H9 (cell line): ENCODE data around the gene POC1B. TPM values are rescaled to one million over a fixed set of nuclear protein-coding genes. Genes with fewer than 3 reads are reported as not detected.

ENCODE experiments used
- DNase-seq: peaks from one replicate; pipeline ENCODE4 v3.0.0-alpha.2; 2017
- H2AFZ ChIP-seq: one replicate; pipeline ENCODE4 v1.6.1; 2013; ENCODE audit warnings: mild to moderate bottlenecking, low read length, control low read depth, moderate library complexity
- H2AK5ac ChIP-seq: 2 replicates; pipeline ENCODE4 v1.6.1; 2013; ENCODE audit warnings: low read length, control low read depth, mixed read lengths; ENCODE audit not compliant: insufficient read length
- H2BK120ac ChIP-seq: one replicate; pipeline ENCODE4 v1.6.1; 2013; ENCODE audit warnings: low read depth, mild to moderate bottlenecking, low read length, control low read depth, inconsistent platforms; ENCODE audit not compliant: poor library complexity, severe bottlenecking
- H2BK12ac ChIP-seq: 2 replicates; pipeline ENCODE4 v1.6.1; 2013; ENCODE audit warnings: low read length, control low read depth, mixed read lengths, low read depth; ENCODE audit not compliant: insufficient read length
- H2BK15ac ChIP-seq: 2 replicates; pipeline ENCODE4 v1.6.1; 2013; ENCODE audit warnings: low read depth, low read length, control low read depth
- H2BK20ac ChIP-seq: one replicate; pipeline ENCODE4 v1.6.1; 2013; ENCODE audit warnings: low read depth, mild to moderate bottlenecking, low read length, control low read depth, inconsistent platforms; ENCODE audit not compliant: poor library complexity, severe bottlenecking
- H2BK5ac ChIP-seq: 2 replicates; pipeline ENCODE4 v1.6.1; 2013; ENCODE audit warnings: low read length, control low read depth, mixed read lengths; ENCODE audit not compliant: insufficient read length
- H3K14ac ChIP-seq: 2 replicates; pipeline ENCODE4 v1.6.1; 2013; ENCODE audit warnings: low read length, control low read depth; ENCODE audit not compliant: insufficient read depth
- H3K18ac ChIP-seq: 2 replicates; pipeline ENCODE4 v1.6.1; 2013; ENCODE audit warnings: low read depth, mild to moderate bottlenecking, mixed read lengths, low read length, control low read depth; ENCODE audit not compliant: insufficient read length
- H3K23ac ChIP-seq: 2 replicates; pipeline ENCODE4 v1.6.1; 2013; ENCODE audit warnings: low read length, control low read depth, mixed read lengths, low read depth; ENCODE audit not compliant: insufficient read length
- H3K23me2 ChIP-seq: 2 replicates; pipeline ENCODE4 v1.6.1; 2013; ENCODE audit warnings: low read depth, mild to moderate bottlenecking, mixed read lengths, low read length, control low read depth; ENCODE audit not compliant: insufficient read length, poor library complexity, severe bottlenecking
- H3K27ac ChIP-seq: 2 replicates; pipeline ENCODE4 v1.5.1; 2013; ENCODE audit warnings: low read length, control low read depth, mixed read lengths, low read depth; ENCODE audit not compliant: insufficient read length
- H3K27me3 ChIP-seq: 2 replicates; pipeline ENCODE4 v1.6.1; 2013; ENCODE audit warnings: low read length, control low read depth, inconsistent platforms; ENCODE audit not compliant: insufficient read depth
- H3K4ac ChIP-seq: 2 replicates; pipeline ENCODE4 v1.6.1; 2013; ENCODE audit warnings: low read depth, mild to moderate bottlenecking, control low read depth, inconsistent platforms, low read length, moderate library complexity
- H3K4me1 ChIP-seq: 2 replicates; pipeline ENCODE4 v1.6.1; 2013; ENCODE audit warnings: low read length, control low read depth, inconsistent platforms; ENCODE audit not compliant: insufficient read depth
- H3K4me2 ChIP-seq: 2 replicates; pipeline ENCODE4 v1.6.1; 2013; ENCODE audit warnings: low read length, control low read depth, mixed read lengths; ENCODE audit not compliant: insufficient read length, insufficient read depth
- H3K56ac ChIP-seq: 2 replicates; pipeline ENCODE4 v1.6.1; 2013; ENCODE audit warnings: low read depth, mild to moderate bottlenecking, mixed read lengths, low read length, control low read depth; ENCODE audit not compliant: insufficient read length
- H3K79me1 ChIP-seq: 2 replicates; pipeline ENCODE4 v1.6.1; 2013; ENCODE audit warnings: low read depth, mild to moderate bottlenecking, moderate library complexity, low read length, control low read depth, inconsistent platforms; ENCODE audit not compliant: insufficient read depth, poor library complexity, severe bottlenecking
- H3K79me2 ChIP-seq: 2 replicates; pipeline ENCODE4 v1.6.1; 2013; ENCODE audit warnings: low read length, control low read depth, inconsistent platforms; ENCODE audit not compliant: insufficient read depth
- H3K9ac ChIP-seq: 2 replicates; pipeline ENCODE4 v1.6.1; 2013; ENCODE audit warnings: low read length, control low read depth, mixed read lengths; ENCODE audit not compliant: insufficient read length; ENCODE audit errors: extremely low read depth
- H3K9me3 ChIP-seq: one replicate; pipeline ENCODE4 v1.6.1; 2013; ENCODE audit warnings: low read depth, low read length, inconsistent platforms; ENCODE audit not compliant: control insufficient read depth
- H3T11ph ChIP-seq: one replicate; pipeline ENCODE4 v1.6.1; 2013; ENCODE audit warnings: mild to moderate bottlenecking, low read length, control low read depth, inconsistent platforms
- H4K20me1 ChIP-seq: one replicate; pipeline ENCODE4 v1.6.1; 2013; ENCODE audit not compliant: control insufficient read depth, insufficient read length, insufficient read depth
- H4K5ac ChIP-seq: 2 replicates; pipeline ENCODE4 v1.6.1; 2013; ENCODE audit warnings: low read depth, mild to moderate bottlenecking, mixed read lengths, low read length, control low read depth; ENCODE audit not compliant: insufficient read length
- H4K8ac ChIP-seq: replicated peaks from 2 replicates; pipeline ENCODE4 v1.6.1; 2013; ENCODE audit warnings: low read length, control low read depth, mixed read lengths, low read depth; ENCODE audit not compliant: insufficient read length
- H4K91ac ChIP-seq: 2 replicates; pipeline ENCODE4 v1.6.1; 2013; ENCODE audit warnings: low read depth, mild to moderate bottlenecking, moderate library complexity, mixed read lengths, low read length, control low read depth; ENCODE audit not compliant: insufficient read length
- H3K27ac Mint-ChIP-seq, 3 experiments: 2 replicates in 2 of 3; 3 replicates in 1 of 3; pipeline ENCODE4 v1.8.0; 2020 to 2021; ENCODE audit warnings: mixed read lengths in 3 of 3, mild to moderate bottlenecking in 1 of 3, moderate library complexity in 1 of 3
- H3K27me3 Mint-ChIP-seq: 2 replicates; pipeline ENCODE4 v1.8.0; 2021; ENCODE audit warnings: low read depth, mild to moderate bottlenecking, moderate library complexity, mixed read lengths
- H3K36me3 Mint-ChIP-seq, 3 experiments: 2 replicates in 2 of 3; 3 replicates in 1 of 3; pipeline ENCODE4 v1.8.0; 2020 to 2021; ENCODE audit warnings: low read depth in 3 of 3, mixed read lengths in 3 of 3; ENCODE audit not compliant: insufficient read depth in 1 of 3
- H3K4me1 Mint-ChIP-seq, 2 experiments: 2 replicates each; pipeline ENCODE4 v1.8.0; 2020; ENCODE audit warnings: mixed read lengths in 2 of 2
- H3K4me3 Mint-ChIP-seq, 2 experiments: 2 replicates in 1 of 2; 3 replicates in 1 of 2; pipeline ENCODE4 v1.8.0; 2020 to 2021; ENCODE audit warnings: mild to moderate bottlenecking in 2 of 2, mixed read lengths in 2 of 2, moderate library complexity in 1 of 2
- H3K9me3 Mint-ChIP-seq, 2 experiments: 2 replicates in 1 of 2; 3 replicates in 1 of 2; pipeline ENCODE4 v1.8.0; 2020; ENCODE audit warnings: mild to moderate bottlenecking in 2 of 2, mixed read lengths in 2 of 2, moderate library complexity in 1 of 2
- CTCF ChIP-seq: fragments of 200-600 bp; sonication (generic); conservative IDR thresholded peaks from 3 replicates; pipeline ENCODE4 v1.8.0; 2021; ENCODE audit warnings: antibody characterized with exemption, mild to moderate bottlenecking
- WGBS: extraction: QIAGEN DNeasy Blood & Tissue Kit; methylation state at CpG from one replicate; pipeline ENCODE4 v1.1.7; 2013; ENCODE audit warnings: missing lambda C conversion rate, low lambda C conversion rate, mixed read lengths; ENCODE audit not compliant: insufficient read length; ENCODE audit errors: extremely low coverage; 5-methylcytosine and 5-hydroxymethylcytosine counted together
- total RNA-seq: library from RNA; stranded (reverse); gene quantifications from 2 replicates; pipeline ENCODE4 v1.2.1, GENCODE V29; 2021

POC1B gene
- total RNA-seq, 1 experiment from 2014 or later = 12.5 TPM

GRCh38 chr12:89386138-89386537 lies 139.7 kb downstream of the POC1B start:
- no peak overlapping the region for H4K5ac ChIP-seq
- Mint-ChIP-seq H3K4me3 (no peak overlapping the region), H3K27ac (no peak overlapping the region), H3K36me3 (no peaks in the 10 kb centered on the region), H3K4me1 (peaks cover 29 to 31% of the 10 kb centered on the region in 2 experiments), H3K27me3 (no peaks in the 10 kb centered on the region), H3K9me3 (no peaks in the 10 kb centered on the region)
- no peak overlapping the region for H3T11ph ChIP-seq
- H3K9me3 ChIP-seq = no peaks in the 10 kb centered on the region
- H2AK5ac ChIP-seq = no peak overlapping the region
- H3K4me2 ChIP-seq = no peak overlapping the region
- H3K27ac ChIP-seq = no peak overlapping the region
- peaks cover 11% of the 10 kb centered on the region; the same call in 1 of the 2 replicates for H3K4me1 ChIP-seq
- no peak overlapping the region for H2BK5ac ChIP-seq
- no peak for TF ChIP-seq CTCF
- H2BK15ac ChIP-seq = no peak overlapping the region
- no peak overlapping the region for H2BK20ac ChIP-seq
- no CpG with 5 or more reads among the region's 3 CpGs for WGBS
- no peak overlapping the region for H4K91ac ChIP-seq
- no peak overlapping the region for H2BK12ac ChIP-seq
- H3K4ac ChIP-seq = no peak overlapping the region
- no peak overlapping the region for H4K8ac ChIP-seq
- H3K27me3 ChIP-seq = no peaks in the 10 kb centered on the region
- no peak overlapping the region for H3K56ac ChIP-seq
- no peak overlapping the region for H3K14ac ChIP-seq
- H4K20me1 ChIP-seq = no peaks in the 10 kb centered on the region
- H3K79me1 ChIP-seq = no peaks in the 10 kb centered on the region
- no peak overlapping the region for H2BK120ac ChIP-seq
- DNase-seq = no peak
- H3K79me2 ChIP-seq = no peaks in the 10 kb centered on the region
- no peaks in the 10 kb centered on the region for H3K23me2 ChIP-seq
- no peak overlapping the region for H3K18ac ChIP-seq
- H3K23ac ChIP-seq = no peak overlapping the region
- no peak overlapping the region for H2AFZ ChIP-seq
- H3K9ac ChIP-seq = no peak overlapping the region
